ENCODE data around the gene MRPL12.

DNA sequence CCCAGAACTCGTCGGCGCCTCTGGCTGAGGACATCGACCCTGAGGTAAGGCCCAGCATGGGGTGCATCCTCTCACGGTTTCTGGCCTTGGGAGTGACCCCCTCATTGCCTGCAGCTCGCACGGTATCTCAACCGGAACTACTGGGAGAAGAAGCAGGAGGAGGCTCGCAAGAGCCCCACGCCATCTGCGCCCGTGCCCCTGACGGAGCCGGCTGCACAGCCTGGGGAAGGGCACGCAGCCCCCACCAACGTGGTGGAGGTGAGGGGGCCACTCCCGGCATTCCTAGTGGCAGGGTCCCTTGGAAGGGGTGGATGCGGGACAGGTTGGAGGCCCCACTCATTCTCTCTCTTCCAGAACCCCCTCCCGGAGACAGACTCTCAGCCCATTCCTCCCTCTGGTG, 8.4 kb upstream of the MRPL12 start:
- TF ChIP-seq EZH2 (IDR thresholded peaks at IDR 0.05; ENCODE audit: insufficient read depth, poor library complexity, severe bottlenecking) (no peak), EZH2phosphoT487 (IDR thresholded peaks at IDR 0.05; ENCODE audit: insufficient read depth, low read depth) (no peak)

Measured in GM23248 (cell line).